GM10847 (cell line): Measurements from ENCODE around the gene C12orf42.

ENCODE experiments used
- POLR2A ChIP-seq: IDR thresholded peaks from 2 replicates; pipeline ENCODE4 v1.6.1; 2011; ENCODE audit not compliant: insufficient read length; ENCODE audit errors: extremely low read depth

Gene C12orf42

GRCh38 chr12:103273645-103274044, 222.1 kb downstream of the C12orf42 start:
- no peak for TF ChIP-seq POLR2A

- no peak for TF ChIP-seq POLR2A
Measured at GRCh38 chr12:103272949-103273348, 222.8 kb downstream of the C12orf42 start.

- TF ChIP-seq POLR2A: no peak
Measured at GRCh38 chr12:103269946-103270345, 225.8 kb downstream of the C12orf42 start.

GRCh38 chr12:103268831-103269514, 226.8 kb downstream of the C12orf42 start:
- TF ChIP-seq POLR2A: no peak

GRCh38 chr12:103257763-103258162, 238.0 kb downstream of the C12orf42 start:
- no peak for TF ChIP-seq POLR2A
